ENCODE results near the gene WNT10A. TPM values are rescaled to one million over a fixed set of nuclear protein-coding genes. Genes with fewer than 3 reads are reported as not detected.
"Not testable (repeated sequence)": the region's sequence is repeated elsewhere in the genome, so short reads cannot be mapped to it uniquely, and the experiment has no call there.

Gene WNT10A
- total RNA-seq, 1 donor from 2014 or later: 18.8 TPM

DNA sequence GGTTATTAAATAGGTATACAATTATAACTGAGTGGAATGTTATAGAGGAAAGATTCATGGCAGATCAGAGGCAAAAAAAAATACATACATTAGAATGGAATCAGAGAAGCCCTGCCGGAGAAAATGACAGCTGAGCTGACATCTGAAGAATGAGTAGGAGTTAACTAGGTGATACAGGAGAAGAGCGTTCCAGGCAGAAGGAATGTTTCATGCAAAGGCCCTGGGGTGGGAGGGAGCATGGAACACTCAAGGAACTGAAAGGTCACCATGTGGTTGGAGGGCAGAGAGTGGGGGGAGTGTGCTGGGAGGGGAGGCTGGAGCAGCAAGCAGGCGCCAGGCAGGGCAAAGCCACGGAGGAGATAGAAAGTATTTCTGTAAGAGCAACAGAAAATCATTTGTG is 47.2 kb downstream of the WNT10A start:
- no peak for DNase-seq (ENCODE audit: low read depth)

- DNase-seq (ENCODE audit: low read depth): not testable (repeated sequence)
These were observed 49.8 kb downstream of the WNT10A start for GRCh38 chr2:218930488-218930887.

DNA sequence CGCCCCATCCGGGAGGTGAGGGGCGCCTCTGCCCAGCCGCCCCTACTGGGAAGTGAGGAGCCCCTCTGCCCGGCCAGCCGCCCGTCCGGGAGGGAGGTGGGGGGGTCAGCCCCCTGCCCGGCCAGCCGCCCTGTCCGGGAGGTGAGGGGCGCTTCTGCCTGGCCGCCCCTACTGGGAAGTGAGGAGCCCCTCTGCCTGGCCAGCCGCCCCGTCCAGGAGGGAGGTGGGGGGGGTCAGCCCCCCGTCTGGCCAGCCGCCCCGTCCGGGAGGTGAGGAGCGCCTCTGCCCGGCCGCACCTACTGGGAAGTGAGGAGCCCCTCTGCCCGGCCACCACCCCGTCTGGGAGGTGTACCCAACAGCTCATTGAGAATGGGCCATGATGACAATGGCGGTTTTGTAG is 51.1 kb downstream of the WNT10A start:
- not testable (repeated sequence) for DNase-seq (ENCODE audit: low read depth)

Other genes starting within 250 kb of the WNT10A start
- gene ZNF142, start 221.2 kb upstream of the WNT10A start, total RNA-seq: 10.9 and 14.9 TPM in 2 replicates
- gene BCS1L, start 221.2 kb upstream of the WNT10A start, total RNA-seq: 27.6 and 39.2 TPM in 2 replicates
- 19.8 and 20.9 TPM in 2 replicates for gene RNF25, start 208.8 kb upstream of the WNT10A start, total RNA-seq
- 26.8 and 29.7 TPM in 2 replicates for gene STK36, start 208.8 kb upstream of the WNT10A start, total RNA-seq
- gene TTLL4, start 170.0 kb upstream of the WNT10A start, total RNA-seq: 11.9 and 13.0 TPM in 2 replicates
- gene CYP27A1, start 98.7 kb upstream of the WNT10A start, total RNA-seq: 16.5 and 18.0 TPM in 2 replicates
- gene PRKAG3, start 49.0 kb upstream of the WNT10A start, total RNA-seq: 49.9 and 65.9 TPM in 2 replicates
- 0.31 and 0.37 TPM in 2 replicates for gene WNT6, start 21.0 kb upstream of the WNT10A start, total RNA-seq
- gene CDK5R2, start 78.8 kb downstream of the WNT10A start, total RNA-seq: 0.45 and 0.47 TPM in 2 replicates
- gene FEV, start 104.3 kb downstream of the WNT10A start, total RNA-seq: not detected in 2 replicates
- gene CRYBA2, start 112.6 kb downstream of the WNT10A start, total RNA-seq: not detected in 2 replicates
- gene CFAP65, start 160.7 kb downstream of the WNT10A start, total RNA-seq: 0.05 TPM in 1 of 2 replicates, not detected in the other
- not detected in 2 replicates for gene IHH, start 180.1 kb downstream of the WNT10A start, total RNA-seq

Measured in myocyte (in vitro differentiated cells).